ENCODE results near the gene FMN1. TPM values are rescaled to one million over a fixed set of nuclear protein-coding genes. Genes with fewer than 3 reads are reported as not detected.

Gene FMN1
- total RNA-seq, 1 experiment from 2014 or later: 4.5 TPM

DNA sequence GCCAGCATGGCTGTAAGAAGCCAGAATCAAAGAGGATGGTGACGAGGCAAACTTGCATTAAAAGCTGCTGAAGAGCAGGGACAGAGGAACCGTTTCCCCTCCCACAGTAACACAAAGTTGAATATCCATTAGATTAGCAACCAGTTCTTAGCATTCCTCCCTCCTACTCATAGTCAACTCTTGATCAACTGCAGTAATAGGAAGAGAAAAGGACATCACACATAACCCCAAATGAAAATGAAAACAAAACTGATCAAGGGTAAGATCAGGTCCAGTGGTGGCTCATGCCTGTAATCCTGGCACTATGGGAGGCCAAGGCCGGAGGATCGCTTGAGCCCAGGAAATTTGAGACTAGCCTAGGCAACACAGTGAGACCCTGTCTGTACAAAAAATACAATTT is 311.6 kb downstream of the FMN1 start:
- DNase-seq (ENCODE audit: low spot score) (no peak), ATAC-seq (no peak)
- H3K27me3 Mint-ChIP-seq (ENCODE audit: low read depth): no peaks in the 10 kb centered on the region
- CTCF ChIA-PET: interaction anchor here (0.6 to 1.5 kb wide), 5 partner anchors 39 to 214 kb away, joined by 3 to 13 read pairs (median 4); no protein-coding TSS in a partner anchor
- H3K4me3 Mint-ChIP-seq: no peak overlapping the region
- no peak for TF ChIP-seq FOXP1 (CRISPR knock-in tag; IDR thresholded peaks at IDR 0.05; ENCODE audit: borderline replicate concordance)
- TF ChIP-seq, protein P1, sequence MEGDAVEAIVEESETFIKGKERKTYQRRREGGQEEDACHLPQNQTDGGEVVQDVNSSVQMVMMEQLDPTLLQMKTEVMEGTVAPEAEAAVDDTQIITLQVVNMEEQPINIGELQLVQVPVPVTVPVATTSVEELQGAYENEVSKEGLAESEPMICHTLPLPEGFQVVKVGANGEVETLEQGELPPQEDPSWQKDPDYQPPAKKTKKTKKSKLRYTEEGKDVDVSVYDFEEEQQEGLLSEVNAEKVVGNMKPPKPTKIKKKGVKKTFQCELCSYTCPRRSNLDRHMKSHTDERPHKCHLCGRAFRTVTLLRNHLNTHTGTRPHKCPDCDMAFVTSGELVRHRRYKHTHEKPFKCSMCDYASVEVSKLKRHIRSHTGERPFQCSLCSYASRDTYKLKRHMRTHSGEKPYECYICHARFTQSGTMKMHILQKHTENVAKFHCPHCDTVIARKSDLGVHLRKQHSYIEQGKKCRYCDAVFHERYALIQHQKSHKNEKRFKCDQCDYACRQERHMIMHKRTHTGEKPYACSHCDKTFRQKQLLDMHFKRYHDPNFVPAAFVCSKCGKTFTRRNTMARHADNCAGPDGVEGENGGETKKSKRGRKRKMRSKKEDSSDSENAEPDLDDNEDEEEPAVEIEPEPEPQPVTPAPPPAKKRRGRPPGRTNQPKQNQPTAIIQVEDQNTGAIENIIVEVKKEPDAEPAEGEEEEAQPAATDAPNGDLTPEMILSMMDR (IDR thresholded peaks at IDR 0.05): no peak
- TF ChIP-seq SOX15 (CRISPR knock-in tag; IDR thresholded peaks at IDR 0.05): no peak
- H3K27ac Mint-ChIP-seq: no peak overlapping the region
- no peaks in the 10 kb centered on the region for H3K9me3 Mint-ChIP-seq
- POLR2A ChIA-PET: no interaction called here
- H3K36me3 Mint-ChIP-seq: no peaks in the 10 kb centered on the region
- H3K4me1 Mint-ChIP-seq: peaks cover 22% of the 10 kb centered on the region

GRCh38 chr15:32881528-32881927 is 313.0 kb downstream of the FMN1 start:
- peak; percentile 28; the same call in 1 of the 2 replicates for ATAC-seq

More at GRCh38 chr15:32881528-32881927, 313.0 kb downstream of the FMN1 start:
- H3K4me3 Mint-ChIP-seq: no peak overlapping the region
- DNase-seq (ENCODE audit: low spot score): no peak
- H3K9me3 Mint-ChIP-seq: no peaks in the 10 kb centered on the region
- TF ChIP-seq, protein P2, sequence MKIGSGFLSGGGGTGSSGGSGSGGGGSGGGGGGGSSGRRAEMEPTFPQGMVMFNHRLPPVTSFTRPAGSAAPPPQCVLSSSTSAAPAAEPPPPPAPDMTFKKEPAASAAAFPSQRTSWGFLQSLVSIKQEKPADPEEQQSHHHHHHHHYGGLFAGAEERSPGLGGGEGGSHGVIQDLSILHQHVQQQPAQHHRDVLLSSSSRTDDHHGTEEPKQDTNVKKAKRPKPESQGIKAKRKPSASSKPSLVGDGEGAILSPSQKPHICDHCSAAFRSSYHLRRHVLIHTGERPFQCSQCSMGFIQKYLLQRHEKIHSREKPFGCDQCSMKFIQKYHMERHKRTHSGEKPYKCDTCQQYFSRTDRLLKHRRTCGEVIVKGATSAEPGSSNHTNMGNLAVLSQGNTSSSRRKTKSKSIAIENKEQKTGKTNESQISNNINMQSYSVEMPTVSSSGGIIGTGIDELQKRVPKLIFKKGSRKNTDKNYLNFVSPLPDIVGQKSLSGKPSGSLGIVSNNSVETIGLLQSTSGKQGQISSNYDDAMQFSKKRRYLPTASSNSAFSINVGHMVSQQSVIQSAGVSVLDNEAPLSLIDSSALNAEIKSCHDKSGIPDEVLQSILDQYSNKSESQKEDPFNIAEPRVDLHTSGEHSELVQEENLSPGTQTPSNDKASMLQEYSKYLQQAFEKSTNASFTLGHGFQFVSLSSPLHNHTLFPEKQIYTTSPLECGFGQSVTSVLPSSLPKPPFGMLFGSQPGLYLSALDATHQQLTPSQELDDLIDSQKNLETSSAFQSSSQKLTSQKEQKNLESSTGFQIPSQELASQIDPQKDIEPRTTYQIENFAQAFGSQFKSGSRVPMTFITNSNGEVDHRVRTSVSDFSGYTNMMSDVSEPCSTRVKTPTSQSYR (CRISPR knock-in tag; IDR thresholded peaks at IDR 0.05): no peak
- TF ChIP-seq NR1H2 (CRISPR knock-in tag; IDR thresholded peaks at IDR 0.05) (no peak), E2F5 (CRISPR knock-in tag; IDR thresholded peaks at IDR 0.05) (no peak), ZMAT4 (CRISPR knock-in tag; IDR thresholded peaks at IDR 0.05) (no peak), ARID4B (CRISPR knock-in tag; IDR thresholded peaks at IDR 0.05; ENCODE audit: borderline replicate concordance) (no peak), ZNF219 (CRISPR knock-in tag; IDR thresholded peaks at IDR 0.05; ENCODE audit: borderline replicate concordance) (no peak), CBFB (CRISPR knock-in tag; IDR thresholded peaks at IDR 0.05; ENCODE audit: low read depth) (no peak)
- H3K36me3 Mint-ChIP-seq: no peaks in the 10 kb centered on the region
- H3K27me3 Mint-ChIP-seq (ENCODE audit: low read depth): no peaks in the 10 kb centered on the region
- POLR2A ChIA-PET: no interaction called here
- H3K27ac Mint-ChIP-seq: peak overlapping the region; percentile 5; the same call in 1 of the 2 replicates
- CTCF ChIA-PET: interaction anchor here (0.6 to 1.3 kb wide), 6 partner anchors 27 to 235 kb away, joined by 3 to 5 read pairs (median 4); no protein-coding TSS in a partner anchor
- peaks cover 14% of the 10 kb centered on the region for H3K4me1 Mint-ChIP-seq
